ENCODE measurements around the gene CD151. TPM values are rescaled to one million over a fixed set of nuclear protein-coding genes. Genes with fewer than 3 reads are reported as not detected.

The CD151 gene
- total RNA-seq, 2 experiments from 2014 or later: 20.2 to 20.8 TPM

DNA sequence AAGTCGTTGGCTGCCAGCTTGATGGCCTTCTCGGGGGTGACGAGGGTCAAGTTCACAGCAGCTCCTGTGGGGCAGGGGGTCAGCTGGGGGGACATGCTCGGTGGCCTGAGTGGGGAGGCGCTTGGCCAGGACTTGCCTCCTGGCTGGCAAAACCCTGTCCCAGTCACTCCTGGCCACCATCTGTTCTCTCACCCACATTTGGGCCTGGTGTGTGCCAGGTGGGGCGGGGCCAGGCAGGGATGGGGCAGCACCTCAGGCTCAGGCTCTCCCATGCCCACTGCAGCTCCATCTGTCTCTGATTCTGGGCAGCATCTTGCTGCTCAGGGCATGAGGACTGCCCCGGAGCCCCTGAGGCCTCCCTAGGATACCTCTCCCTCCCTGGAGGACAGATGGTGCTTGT, 39.2 kb upstream of the CD151 start:
- CTCF ChIA-PET: no interaction called here
- peaks cover 0 to 5% of the 10 kb centered on the region in 2 experiments for H3K27me3 ChIP-seq (ENCODE audit: control insufficient read depth in 1 of 2, insufficient read depth in 2 of 2, low read length in 2 of 2)
- H3K27ac Mint-ChIP-seq: no peak overlapping the region

DNA sequence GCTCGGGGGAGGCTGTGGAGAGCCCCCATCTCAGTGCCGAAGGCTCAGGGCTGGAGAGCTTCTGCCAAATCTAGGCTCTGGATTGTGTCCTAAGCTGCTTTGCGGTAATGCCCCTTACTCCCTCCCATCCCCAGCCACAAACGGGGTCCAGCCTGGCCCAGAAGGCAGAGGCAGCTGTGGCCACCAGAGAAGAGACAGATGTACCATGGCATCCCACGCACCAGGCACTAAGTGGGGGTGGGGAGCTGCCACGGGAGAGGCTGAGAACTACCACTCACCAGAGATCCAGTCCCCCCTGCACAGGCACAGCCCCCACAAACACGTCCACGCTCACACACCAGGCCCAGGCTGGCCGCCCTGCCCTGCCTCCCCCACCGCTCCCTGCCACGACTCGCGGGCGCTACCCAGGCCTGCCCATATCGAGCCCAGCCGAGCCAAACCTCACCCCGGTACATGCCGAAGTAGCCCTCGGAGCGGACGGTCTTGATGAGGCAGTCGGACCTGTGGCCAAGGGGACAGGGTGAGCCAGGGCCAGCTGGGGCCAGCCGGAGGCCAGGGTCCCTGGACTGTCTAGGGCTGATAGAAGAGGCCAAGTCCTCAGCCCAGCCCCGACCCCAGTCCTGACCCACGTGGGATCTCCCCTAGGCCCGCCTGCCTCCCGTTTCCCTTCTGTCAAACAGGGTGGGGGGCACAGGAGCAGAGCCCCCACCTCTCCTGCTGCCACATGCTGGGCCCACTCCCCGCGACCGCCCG, 38.6 kb upstream of the CD151 start:
- Histone ChIP-seq H3K36me3 (ENCODE audit: insufficient read depth, low read length) (peaks cover 29% of the 10 kb centered on the region), H3K27me3 (ENCODE audit: control insufficient read depth in 1 of 2, insufficient read depth in 2 of 2, low read length in 2 of 2) (peaks cover 0 to 5% of the 10 kb centered on the region in 2 experiments), H3K9me3 (ENCODE audit: control insufficient read depth in 1 of 2, insufficient read depth in 1 of 2, low read length in 2 of 2) (peaks cover 0 to 4% of the 10 kb centered on the region in 2 experiments), H3K4me1 (ENCODE audit: insufficient read depth, low read length) (peaks cover 54% of the 10 kb centered on the region), H3K27ac (ENCODE audit: low read depth in 1 of 2, low read length in 2 of 2) (no peak overlapping the region), H3K4me3 (ENCODE audit: low read length) (no peak overlapping the region)
- ATAC-seq (ENCODE audit: poor library complexity) (no peak), DNase-seq (no peak)
- ChIA-PET POLR2A (interaction anchor here (0.6 kb wide), 1 partner anchor 229 kb away, joined by 4 read pairs; no protein-coding TSS in a partner anchor), CTCF (no interaction called here)
- H3K9me3 Mint-ChIP-seq: no peaks in the 10 kb centered on the region
- no peak overlapping the region for H3K27ac Mint-ChIP-seq
- H3K4me3 Mint-ChIP-seq: peak overlapping the region; percentile 68
- peaks cover 16% of the 10 kb centered on the region for H3K4me1 Mint-ChIP-seq (ENCODE audit: low read depth)
- intact Hi-C loops (cut with DNase I, micrococcal nuclease): loop anchor here in 1 of 2 experiments (2.0 kb wide), 1 partner anchor 15 kb away; no protein-coding TSS in a partner anchor
- TF ChIP-seq, protein P1, sequence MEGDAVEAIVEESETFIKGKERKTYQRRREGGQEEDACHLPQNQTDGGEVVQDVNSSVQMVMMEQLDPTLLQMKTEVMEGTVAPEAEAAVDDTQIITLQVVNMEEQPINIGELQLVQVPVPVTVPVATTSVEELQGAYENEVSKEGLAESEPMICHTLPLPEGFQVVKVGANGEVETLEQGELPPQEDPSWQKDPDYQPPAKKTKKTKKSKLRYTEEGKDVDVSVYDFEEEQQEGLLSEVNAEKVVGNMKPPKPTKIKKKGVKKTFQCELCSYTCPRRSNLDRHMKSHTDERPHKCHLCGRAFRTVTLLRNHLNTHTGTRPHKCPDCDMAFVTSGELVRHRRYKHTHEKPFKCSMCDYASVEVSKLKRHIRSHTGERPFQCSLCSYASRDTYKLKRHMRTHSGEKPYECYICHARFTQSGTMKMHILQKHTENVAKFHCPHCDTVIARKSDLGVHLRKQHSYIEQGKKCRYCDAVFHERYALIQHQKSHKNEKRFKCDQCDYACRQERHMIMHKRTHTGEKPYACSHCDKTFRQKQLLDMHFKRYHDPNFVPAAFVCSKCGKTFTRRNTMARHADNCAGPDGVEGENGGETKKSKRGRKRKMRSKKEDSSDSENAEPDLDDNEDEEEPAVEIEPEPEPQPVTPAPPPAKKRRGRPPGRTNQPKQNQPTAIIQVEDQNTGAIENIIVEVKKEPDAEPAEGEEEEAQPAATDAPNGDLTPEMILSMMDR (IDR thresholded peaks at IDR 0.05): no peak
- peaks cover 10% of the 10 kb centered on the region for H3K36me3 Mint-ChIP-seq (ENCODE audit: low read depth)
- H3K27me3 Mint-ChIP-seq: no peaks in the 10 kb centered on the region

More for the DNA sequence above, 39.2 kb upstream of the CD151 start:
- Mint-ChIP-seq H3K27me3 (no peaks in the 10 kb centered on the region), H3K36me3 (ENCODE audit: low read depth) (peaks cover 10% of the 10 kb centered on the region), H3K9me3 (no peaks in the 10 kb centered on the region), H3K4me1 (ENCODE audit: low read depth) (peaks cover 16% of the 10 kb centered on the region), H3K4me3 (peak overlapping the region; percentile 69)
- intact Hi-C loops (cut with DNase I, micrococcal nuclease): no loop called here
- Histone ChIP-seq H3K4me1 (ENCODE audit: insufficient read depth, low read length) (peaks cover 49% of the 10 kb centered on the region), H3K27ac (ENCODE audit: low read depth in 1 of 2, low read length in 2 of 2) (no peak overlapping the region), H3K36me3 (ENCODE audit: insufficient read depth, low read length) (peaks cover 29% of the 10 kb centered on the region), H3K9me3 (ENCODE audit: control insufficient read depth in 1 of 2, insufficient read depth in 1 of 2, low read length in 2 of 2) (peaks cover 0 to 5% of the 10 kb centered on the region in 2 experiments), H3K4me3 (ENCODE audit: low read length) (no peak overlapping the region)
- ATAC-seq (ENCODE audit: poor library complexity) (no peak), DNase-seq (no peak)
- POLR2A ChIA-PET: no interaction called here
- TF ChIP-seq, protein P1 (IDR thresholded peaks at IDR 0.05): no peak

DNA sequence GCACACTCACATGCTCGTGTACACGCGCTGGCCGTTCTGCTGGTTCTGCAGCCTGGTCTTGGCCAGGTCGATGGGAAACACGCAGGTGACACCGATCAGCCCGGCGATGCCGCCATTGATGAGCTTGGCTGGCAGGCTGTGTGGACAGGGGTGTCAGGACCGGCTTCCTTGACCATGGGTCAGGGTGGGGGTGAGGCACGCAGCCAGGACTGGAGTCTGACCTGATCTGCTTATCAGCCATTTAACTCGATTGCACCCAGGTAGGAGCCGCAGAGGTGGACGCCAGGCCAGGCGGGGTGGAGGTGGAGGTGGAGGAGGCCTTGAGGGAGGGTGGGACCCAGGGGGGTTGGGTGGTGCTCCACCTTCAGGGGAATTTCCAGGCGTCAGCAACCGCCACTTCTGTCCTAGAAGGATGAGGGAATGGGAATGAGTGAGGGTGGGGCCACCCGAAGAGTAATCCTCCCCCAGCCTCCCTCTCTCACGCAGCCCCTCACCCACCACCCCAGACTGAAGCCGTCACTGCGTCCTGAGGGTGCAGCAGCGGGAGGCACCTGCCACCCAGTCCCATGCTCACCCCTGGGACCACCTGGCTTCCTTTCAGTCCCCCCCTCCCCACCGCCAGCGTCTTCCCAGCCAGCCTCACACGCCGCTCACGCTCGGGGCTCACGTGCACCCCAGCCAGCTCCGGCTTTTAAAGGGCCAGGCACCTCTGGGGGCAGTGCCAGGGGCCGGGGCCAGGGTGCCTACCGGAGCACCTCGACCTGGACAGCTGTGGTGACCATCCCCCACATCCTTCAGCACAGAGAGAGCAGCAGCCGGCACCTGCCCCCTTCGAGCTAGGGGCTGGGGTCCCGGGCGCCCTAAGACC, 37.8 kb upstream of the CD151 start:
- ChIA-PET POLR2A (interaction anchor here (0.6 to 3.2 kb wide), 4 partner anchors 11 to 230 kb away, joined by 3 to 24 read pairs (median 4); partner anchors contain the start of gene RPLP2), CTCF (interaction anchor here (1.1 kb wide), 1 partner anchor 48 kb away, joined by 4 read pairs; the partner anchor contains the start of gene TALDO1)
- no peaks in the 10 kb centered on the region for H3K9me3 Mint-ChIP-seq
- peaks cover 36% of the 10 kb centered on the region for H3K36me3 ChIP-seq (ENCODE audit: insufficient read depth, low read length)
- DNase-seq: no peak
- H3K36me3 Mint-ChIP-seq (ENCODE audit: low read depth): peaks cover 10% of the 10 kb centered on the region
- H3K27me3 ChIP-seq (ENCODE audit: control insufficient read depth in 1 of 2, insufficient read depth in 2 of 2, low read length in 2 of 2): no peaks in the 10 kb centered on the region
- no peak overlapping the region for H3K27ac ChIP-seq (ENCODE audit: low read depth in 1 of 2, low read length in 2 of 2)
- intact Hi-C loops (cut with DNase I, micrococcal nuclease): loop anchor here (2.0 to 5.0 kb wide), 5 partner anchors 16 to 288 kb away; partner anchors contain the start of genes DEAF1 (in 2 of the 2), TALDO1 (in 2 of the 2), TMEM80 (in 2 of the 2) and HRAS (in 1 of the 2)
- peak overlapping the region; percentile 89 for H3K4me3 ChIP-seq (ENCODE audit: low read length)
- H3K4me3 Mint-ChIP-seq: peak overlapping the region; percentile 45
- TF ChIP-seq, protein P1 (IDR thresholded peaks at IDR 0.05): no peak
- ATAC-seq (ENCODE audit: poor library complexity): no peak
- H3K4me1 Mint-ChIP-seq (ENCODE audit: low read depth): peaks cover 16% of the 10 kb centered on the region
- peaks cover 48% of the 10 kb centered on the region for H3K4me1 ChIP-seq (ENCODE audit: insufficient read depth, low read length)
- H3K27ac Mint-ChIP-seq: no peak overlapping the region
- no peaks in the 10 kb centered on the region for H3K27me3 Mint-ChIP-seq
- no peaks in the 10 kb centered on the region for H3K9me3 ChIP-seq (ENCODE audit: control insufficient read depth in 1 of 2, insufficient read depth in 1 of 2, low read length in 2 of 2)

All from CD4-positive, alpha-beta T cell (primary cell).